Measurements from ENCODE around the gene PNPLA1. TPM values are rescaled to one million over a fixed set of nuclear protein-coding genes. Genes with fewer than 3 reads are reported as not detected.

PNPLA1 gene
- total RNA-seq, 1 experiment from 2014 or later = 0.10 TPM

DNA sequence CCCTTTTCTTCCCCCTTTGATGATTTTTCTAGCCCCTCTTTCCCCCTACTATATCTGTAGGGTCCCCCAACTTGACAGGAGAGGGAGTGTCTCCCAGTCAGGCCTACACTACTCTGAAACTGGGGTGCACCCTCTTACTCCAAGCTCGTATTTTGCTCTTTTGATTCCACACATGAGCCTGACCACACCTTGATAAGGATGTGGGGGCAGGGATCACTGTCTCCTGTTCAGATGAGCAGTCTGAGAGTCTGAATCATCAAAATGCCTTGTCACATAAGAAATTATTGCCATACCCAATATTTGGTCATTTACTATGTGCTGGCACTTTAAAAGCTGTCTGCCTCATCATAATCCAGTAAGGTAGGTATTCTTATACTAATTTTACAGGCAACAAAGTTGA is 15.9 kb downstream of the PNPLA1 start:
- ATAC-seq (no peak), DNase-seq (ENCODE audit: low read depth, low spot score) (no peak)
- no peaks in the 10 kb centered on the region for H3K9me2 ChIP-seq (ENCODE audit: insufficient read depth)
- POLR2A ChIA-PET = no interaction called here
- intact Hi-C loops (cut with micrococcal nuclease) = no loop called here
- H3K27ac ChIP-seq (ENCODE audit: low read depth, low read length) = no peak overlapping the region
- H3K4me2 ChIP-seq (ENCODE audit: low read length) = no peak overlapping the region
- no TSS peak for BruUV-seq (replicated peaks)
- H3K27me3 ChIP-seq (ENCODE audit: insufficient read depth, low read length) = no peaks in the 10 kb centered on the region
- H3K4me1 ChIP-seq (ENCODE audit: control insufficient read depth in 1 of 2, insufficient read depth in 2 of 2, low read length in 2 of 2) = peaks cover 0 to 20% of the 10 kb centered on the region in 2 experiments; a peak in 3 of 4 replicates
- TF ChIP-seq CTCF (IDR thresholded peaks at IDR 0.05 in 2 of 3, conservative IDR thresholded peaks at IDR 0.05 in 1 of 3; ENCODE audit: borderline replicate concordance in 1 of 3, insufficient read depth in 1 of 3, low read depth in 2 of 3, low read length in 2 of 3) = no peak
- no peak for TF ChIP-seq EZH2 (IDR thresholded peaks at IDR 0.05)
- no peak for TF ChIP-seq JUND (IDR thresholded peaks at IDR 0.05)
- TF ChIP-seq POLR2AphosphoS5 (IDR thresholded peaks at IDR 0.05; ENCODE audit: low read depth, low read length) = no peak
- TF ChIP-seq ZFX (IDR thresholded peaks at IDR 0.05) = no peak
- no peak for TF ChIP-seq ZNF274 (IDR thresholded peaks at IDR 0.05; ENCODE audit: low read depth, low read length)
- TF ChIP-seq SIN3A (IDR thresholded peaks at IDR 0.05; ENCODE audit: low read depth) = no peak
- TF ChIP-seq FOSL1 (IDR thresholded peaks at IDR 0.05; ENCODE audit: low read depth) = no peak
- TF ChIP-seq RAD21 (IDR thresholded peaks at IDR 0.05; ENCODE audit: low read depth) = no peak
- TF ChIP-seq POLR2A (IDR thresholded peaks at IDR 0.05; ENCODE audit: borderline replicate concordance, extremely low read depth, insufficient read depth, insufficient read length) = no peak
- TF ChIP-seq ZBTB33 (IDR thresholded peaks at IDR 0.05; ENCODE audit: extremely low read depth, insufficient replicate concordance, low read length) = no peak
- TF ChIP-seq YY1 (IDR thresholded peaks at IDR 0.05; ENCODE audit: extremely low read depth, insufficient replicate concordance, low read depth, low read length) = no peak
- no peak for TF ChIP-seq SP1 (IDR thresholded peaks at IDR 0.05; ENCODE audit: low read depth)
- TF ChIP-seq SRF (IDR thresholded peaks at IDR 0.05; ENCODE audit: low read depth) = no peak
- TF ChIP-seq REST (IDR thresholded peaks at IDR 0.05; ENCODE audit: low read depth) = no peak
- TF ChIP-seq EGR1 (IDR thresholded peaks at IDR 0.05; ENCODE audit: low read depth) = no peak
- TF ChIP-seq CEBPB (IDR thresholded peaks at IDR 0.05; ENCODE audit: low read depth) = no peak
- no peak for TF ChIP-seq TCF7L2 (IDR thresholded peaks at IDR 0.05; ENCODE audit: borderline replicate concordance, extremely low read depth, insufficient read depth, insufficient read length)
- TF ChIP-seq EZH2phosphoT487 (IDR thresholded peaks at IDR 0.05; ENCODE audit: borderline replicate concordance) = no peak
- no peak for TF ChIP-seq ELF1 (IDR thresholded peaks at IDR 0.05; ENCODE audit: borderline replicate concordance, low read depth)
- RAD21 ChIA-PET (ENCODE audit: low non-redundant PET in 1 of 2, low total read pairs in 2 of 2, uncharacterized antibody in 2 of 2, unreplicated experiment in 2 of 2) = no interaction called here
- H3K9ac ChIP-seq (ENCODE audit: low read length) = no peak overlapping the region
- no peak overlapping the region for H2AFZ ChIP-seq (ENCODE audit: low read depth, low read length, poor library complexity, severe bottlenecking)
- CTCF ChIA-PET = interaction anchor here (1.2 to 2.4 kb wide), 2 partner anchors 16 to 55 kb away, joined by 3 to 12 read pairs; no protein-coding TSS in a partner anchor
- no peaks in the 10 kb centered on the region for H4K20me1 ChIP-seq (ENCODE audit: insufficient read depth)
- no peaks in the 10 kb centered on the region for H3K79me2 ChIP-seq (ENCODE audit: insufficient read depth, low read length)
- H3K4me3 ChIP-seq (replicated peaks in 1 of 2; ENCODE audit: low read depth in 1 of 2, low read length in 2 of 2) = no peak overlapping the region
- H3K36me3 ChIP-seq (ENCODE audit: control insufficient read depth in 1 of 2, insufficient read depth in 2 of 2, low read length in 2 of 2) = no peaks in the 10 kb centered on the region
- H3K9me3 ChIP-seq (ENCODE audit: control insufficient read depth in 1 of 2, insufficient read depth in 1 of 2, low read depth in 1 of 2, low read length in 2 of 2) = no peaks in the 10 kb centered on the region

All from HCT116 (cell line).